Coronary artery (tissue), 2 donors: ENCODE data around the gene NUDT22.

Experiments used
- DNase-seq: peaks from one replicate; pipeline ENCODE4 v3.0.0-alpha.2; 2017; ENCODE audit warnings: low spot score
- H3K27ac ChIP-seq, 2 donors: fragments of 200-600 bp; sonication (generic); one replicate each; pipeline ENCODE4 v1.5.1; 2016 to 2019
- H3K4me3 ChIP-seq: fragments of 200-600 bp; sonication (generic); 2 replicates; pipeline ENCODE4 v1.5.1; 2016; ENCODE audit warnings: mild to moderate bottlenecking, moderate library complexity
- CTCF ChIP-seq: fragments of 200-600 bp; sonication (generic); IDR thresholded peaks from one replicate; pipeline ENCODE4 v1.5.1; 2019; ENCODE audit warnings: antibody characterized with exemption

Gene NUDT22

GRCh38 chr11:64183890-64184289 lies 42.2 kb upstream of the NUDT22 start:
- Histone ChIP-seq H3K27ac (peak overlapping the region in 1 of 2 donors; percentile 38), H3K4me3 (no peak overlapping the region)
- TF ChIP-seq CTCF, result no peak
- no peak for DNase-seq

GRCh38 chr11:64185175-64185692 lies 40.8 kb upstream of the NUDT22 start:
- no peak for TF ChIP-seq CTCF
- Histone ChIP-seq H3K27ac (peak overlapping the region; percentile 64 to 96), H3K4me3 (peak overlapping the region; percentile 80)
- DNase-seq, result peak; percentile 97

GRCh38 chr11:64185693-64186491 lies 40.2 kb upstream of the NUDT22 start, which contains the start of gene STIP1:
Gene STIP1 (plus strand): TSS chr11:64186171. CDS start chr11:64186262, 91 bp downstream.
- H3K4me3 ChIP-seq, result peak within 1 kb of the TSS; percentile 80
- TF ChIP-seq CTCF, result no peak
- H3K27ac ChIP-seq, result peak within 1 kb of the TSS; percentile 79 to 96
- DNase-seq, result peak; percentile 100

GRCh38 chr11:64186492-64187165 lies 39.4 kb upstream of the NUDT22 start:
- Histone ChIP-seq H3K27ac (peak overlapping the region; percentile 79 to 90), H3K4me3 (no peak overlapping the region)
- no peak for DNase-seq
- no peak for TF ChIP-seq CTCF

GRCh38 chr11:64192434-64192833 lies 33.6 kb upstream of the NUDT22 start:
- no peak for DNase-seq
- H3K27ac ChIP-seq, result no peak overlapping the region
- H3K4me3 ChIP-seq, result no peak overlapping the region
- TF ChIP-seq CTCF, result no peak

- TF ChIP-seq CTCF, result no peak
- Histone ChIP-seq H3K27ac (no peak overlapping the region), H3K4me3 (no peak overlapping the region)
- no peak for DNase-seq
Observed at GRCh38 chr11:64196626-64197025, 29.4 kb upstream of the NUDT22 start.
